Measurements from ENCODE around the gene MS4A10.
"Not testable (repeated sequence)": the region's sequence is repeated elsewhere in the genome, so short reads cannot be mapped to it uniquely, and the experiment has no call there.

Gene MS4A10

DNA sequence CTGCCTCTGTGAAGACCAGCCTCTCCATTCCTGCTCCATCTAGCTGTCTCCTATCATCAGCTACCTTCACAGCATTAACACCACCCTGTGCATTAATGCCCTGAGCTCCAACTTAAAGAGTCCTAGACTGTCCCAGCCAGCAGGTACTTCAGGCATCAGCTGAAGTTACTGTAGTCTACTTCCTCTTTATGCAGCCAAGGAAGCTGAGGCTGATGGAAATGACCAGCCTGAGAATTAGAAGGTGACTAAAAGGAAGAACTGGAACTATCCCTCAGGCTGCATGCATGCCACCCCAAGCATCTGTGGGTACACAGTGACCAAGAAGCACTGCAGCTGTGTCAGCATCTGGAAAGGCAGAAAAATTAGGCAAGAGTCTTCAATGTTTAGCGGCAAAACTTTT lies 28.2 kb downstream of the MS4A10 start:
- TF ChIP-seq POLR2A (IDR thresholded peaks at IDR 0.05; ENCODE audit: low read depth, low read length) (no peak), TAF1 (IDR thresholded peaks at IDR 0.05; ENCODE audit: borderline replicate concordance, low read depth, low read length) (no peak), POLR2AphosphoS5 (IDR thresholded peaks at IDR 0.05; ENCODE audit: low read depth, low read length) (no peak)
- DNase-seq (ENCODE audit: insufficient read length) (no peak), FAIRE-seq (peak; percentile 46)

DNA sequence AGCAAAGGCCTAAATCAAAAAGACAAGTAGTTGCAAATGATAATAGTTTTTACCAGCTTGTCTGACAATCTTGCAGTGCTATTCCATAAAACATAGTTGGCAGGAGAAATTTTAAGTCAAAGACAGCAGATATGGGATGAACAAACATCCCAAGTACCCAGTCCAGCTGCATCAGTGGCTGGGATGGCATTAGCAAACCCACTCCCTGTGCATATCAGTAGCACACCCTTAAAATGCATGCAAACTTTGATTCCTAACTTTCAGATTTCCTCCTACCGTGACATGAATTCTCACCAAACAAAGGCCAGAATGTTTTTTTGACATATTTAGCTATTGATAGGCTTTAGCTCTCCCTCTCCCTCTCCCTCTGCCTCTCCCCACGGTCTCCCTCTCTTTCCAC lies 29.0 kb downstream of the MS4A10 start:
- TF ChIP-seq POLR2AphosphoS5 (IDR thresholded peaks at IDR 0.05; ENCODE audit: low read depth, low read length), result no peak
- no peak for TF ChIP-seq TAF1 (IDR thresholded peaks at IDR 0.05; ENCODE audit: borderline replicate concordance, low read depth, low read length)
- TF ChIP-seq POLR2A (IDR thresholded peaks at IDR 0.05; ENCODE audit: low read depth, low read length), result no peak
- FAIRE-seq (no peak), DNase-seq (ENCODE audit: insufficient read length) (no peak)

DNA sequence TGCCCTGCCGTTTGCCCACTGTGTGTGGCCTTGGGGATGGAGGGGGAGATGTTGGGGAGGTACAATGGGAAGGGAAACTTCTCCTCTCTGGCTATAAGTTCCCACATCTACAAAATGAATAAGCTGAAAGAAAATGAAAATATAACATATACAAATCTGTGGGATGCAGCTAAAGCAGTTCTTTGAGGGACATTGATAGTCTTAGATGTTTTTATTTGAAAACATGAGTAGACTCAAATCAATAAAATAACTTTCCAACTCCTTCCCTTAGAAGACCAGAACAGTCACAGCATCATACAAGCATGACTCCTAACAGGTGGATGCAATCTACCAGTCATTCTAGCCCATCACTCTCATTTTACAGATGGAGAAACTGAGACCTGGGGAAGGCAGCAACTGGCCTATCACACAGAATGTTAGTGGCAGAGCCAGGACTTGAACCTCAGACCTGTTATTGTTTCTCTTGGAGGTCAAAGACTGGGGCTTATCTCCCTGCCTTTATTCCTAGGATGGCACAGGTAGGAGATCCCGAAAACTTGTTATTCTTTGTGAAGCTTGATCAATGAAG lies 31.5 kb downstream of the MS4A10 start:
- no peak for DNase-seq (ENCODE audit: insufficient read length)
- FAIRE-seq, result no peak
- no peak for TF ChIP-seq TAF1 (IDR thresholded peaks at IDR 0.05; ENCODE audit: borderline replicate concordance, low read depth, low read length)
- TF ChIP-seq POLR2AphosphoS5 (IDR thresholded peaks at IDR 0.05; ENCODE audit: low read depth, low read length), result no peak
- TF ChIP-seq POLR2A (IDR thresholded peaks at IDR 0.05; ENCODE audit: low read depth, low read length), result no peak

DNA sequence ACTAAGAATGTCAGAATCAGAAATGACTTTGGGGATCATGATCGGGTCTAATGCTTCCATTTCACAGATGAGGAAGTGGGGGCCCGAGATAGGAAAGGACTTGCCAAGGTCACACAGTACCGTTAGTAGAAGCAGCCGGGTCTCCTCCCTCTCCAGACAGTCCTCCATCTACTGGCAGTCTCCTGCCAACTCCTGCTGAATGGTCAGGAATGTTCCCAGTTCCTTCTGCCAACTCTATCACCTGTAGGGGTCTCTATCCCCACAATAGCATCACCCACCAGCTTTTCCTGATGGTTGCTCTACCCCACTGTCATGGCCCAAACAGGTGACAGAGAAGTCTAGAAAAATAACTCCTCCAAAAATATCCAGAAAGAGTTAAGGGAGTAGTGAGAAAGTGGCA lies 32.9 kb downstream of the MS4A10 start:
- no peak for FAIRE-seq
- DNase-seq (ENCODE audit: insufficient read length), result no peak
- TF ChIP-seq POLR2A (IDR thresholded peaks at IDR 0.05; ENCODE audit: low read depth, low read length) (no peak), TAF1 (IDR thresholded peaks at IDR 0.05; ENCODE audit: borderline replicate concordance, low read depth, low read length) (no peak), POLR2AphosphoS5 (IDR thresholded peaks at IDR 0.05; ENCODE audit: low read depth, low read length) (no peak)

DNA sequence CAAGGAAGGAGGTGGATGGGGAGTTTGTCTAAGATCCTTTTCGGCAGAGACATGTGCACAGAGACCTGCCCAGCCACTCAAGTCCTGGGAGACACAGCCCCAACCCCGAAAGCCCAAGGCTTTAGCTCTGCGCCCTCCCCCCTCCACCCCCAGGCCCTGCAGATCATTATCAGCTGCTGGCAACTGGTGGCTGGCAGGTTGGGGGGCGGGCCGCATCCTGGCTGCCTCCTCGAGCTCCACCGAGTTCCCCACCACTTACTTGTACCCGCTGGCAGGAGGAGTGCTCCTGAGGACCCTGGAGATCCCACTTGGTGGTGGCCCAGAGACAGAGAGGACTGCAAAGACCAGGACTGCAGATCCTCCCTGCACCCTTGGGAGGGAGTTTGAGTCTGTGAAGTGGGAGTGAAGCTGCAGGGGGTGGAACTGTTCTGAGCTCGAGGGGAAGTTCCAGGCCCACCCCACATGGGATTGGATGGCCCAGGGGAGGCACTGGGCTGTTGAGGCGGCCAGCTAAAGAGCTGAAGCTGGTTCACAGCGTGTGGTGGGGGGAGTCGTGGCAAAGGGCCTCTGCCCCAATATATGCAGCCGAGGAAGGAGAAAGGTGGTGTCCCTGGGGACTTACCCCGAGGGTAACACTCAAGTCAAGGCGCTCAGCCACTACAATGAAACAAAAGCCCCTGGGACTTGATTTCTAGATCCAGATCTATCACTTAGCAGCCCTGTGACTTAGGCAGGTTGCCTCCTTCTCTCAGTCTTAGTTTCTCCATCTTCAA lies 36.9 kb downstream of the MS4A10 start:
- FAIRE-seq (peak; percentile 54), DNase-seq (ENCODE audit: insufficient read length) (no peak)
- no peak for TF ChIP-seq TAF1 (IDR thresholded peaks at IDR 0.05; ENCODE audit: borderline replicate concordance, low read depth, low read length)
- TF ChIP-seq POLR2A (IDR thresholded peaks at IDR 0.05; ENCODE audit: low read depth, low read length), result no peak
- TF ChIP-seq POLR2AphosphoS5 (IDR thresholded peaks at IDR 0.05; ENCODE audit: low read depth, low read length), result no peak

DNA sequence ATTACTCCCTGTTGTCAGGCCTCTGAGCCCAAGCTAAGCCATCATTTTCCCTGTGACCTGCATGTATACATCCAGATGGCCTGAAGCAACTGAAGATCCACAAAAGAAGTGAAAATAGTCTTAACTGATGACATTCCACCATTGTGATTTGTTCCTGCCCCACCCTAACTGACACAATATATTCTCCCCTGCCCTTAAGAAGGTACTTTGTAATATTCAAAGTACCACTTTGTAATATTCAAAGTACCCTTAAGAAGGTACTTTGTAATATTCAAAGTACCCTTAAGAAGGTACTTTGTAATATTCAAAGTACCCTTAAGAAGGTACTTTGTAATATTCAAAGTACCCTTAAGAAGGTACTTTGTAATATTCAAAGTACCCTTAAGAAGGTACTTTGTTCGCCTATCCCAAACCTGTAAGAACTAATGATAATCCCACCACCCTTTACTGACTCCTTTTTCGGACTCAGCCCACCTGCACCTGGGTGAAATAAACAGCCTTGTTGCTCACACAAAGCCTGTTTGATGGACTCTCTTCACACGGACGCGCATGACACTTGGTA lies 38.7 kb downstream of the MS4A10 start:
- FAIRE-seq; DNase-seq (ENCODE audit: insufficient read length): not testable (repeated sequence)

DNA sequence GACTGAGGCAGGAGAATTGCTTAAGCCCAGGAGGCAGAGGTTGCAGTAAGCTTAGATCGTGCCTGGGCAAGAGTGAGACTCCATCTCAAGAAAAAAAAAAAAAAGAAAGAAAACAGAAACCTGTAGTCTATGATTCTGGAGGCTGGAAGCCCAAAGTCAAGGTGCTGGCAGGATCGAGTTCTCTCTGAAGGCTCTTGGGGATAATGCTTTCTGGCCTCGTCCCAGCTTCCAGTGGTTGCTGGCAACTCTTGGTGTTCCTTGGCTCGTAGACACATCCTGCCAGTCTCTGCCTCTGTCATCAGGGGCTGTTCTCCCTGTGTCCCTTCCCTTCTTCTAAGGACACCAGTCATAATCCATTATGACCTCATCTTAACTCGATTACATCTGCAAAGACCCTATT lies 40.0 kb downstream of the MS4A10 start:
- no peak for DNase-seq (ENCODE audit: insufficient read length)
- TF ChIP-seq POLR2A (IDR thresholded peaks at IDR 0.05; ENCODE audit: low read depth, low read length) (no peak), POLR2AphosphoS5 (IDR thresholded peaks at IDR 0.05; ENCODE audit: low read depth, low read length) (no peak), TAF1 (IDR thresholded peaks at IDR 0.05; ENCODE audit: borderline replicate concordance, low read depth, low read length) (no peak)
- no peak for FAIRE-seq

DNA sequence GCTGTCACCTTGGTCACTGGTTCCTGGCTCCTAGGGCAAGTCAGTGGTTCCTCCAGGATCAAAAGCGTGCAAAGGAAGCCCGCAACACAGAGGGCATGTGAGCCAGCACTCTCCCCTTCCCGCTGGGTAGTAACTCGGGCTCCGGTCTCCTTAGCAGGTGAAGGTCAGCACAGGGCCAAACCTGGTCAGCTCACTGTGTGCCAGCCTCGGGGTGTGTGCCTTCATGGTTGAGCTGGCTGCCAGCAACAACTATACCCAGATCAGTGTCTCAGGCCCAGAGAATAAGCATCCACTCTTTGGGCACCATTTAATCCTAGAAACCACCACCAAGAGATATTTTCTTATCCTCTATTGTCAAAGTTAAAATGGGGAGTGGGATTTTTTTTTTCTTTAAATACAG lies 40.7 kb downstream of the MS4A10 start:
- FAIRE-seq, result no peak
- TF ChIP-seq POLR2AphosphoS5 (IDR thresholded peaks at IDR 0.05; ENCODE audit: low read depth, low read length) (no peak), TAF1 (IDR thresholded peaks at IDR 0.05; ENCODE audit: borderline replicate concordance, low read depth, low read length) (no peak), POLR2A (IDR thresholded peaks at IDR 0.05; ENCODE audit: low read depth, low read length) (no peak)
- DNase-seq (ENCODE audit: insufficient read length), result no peak

DNA sequence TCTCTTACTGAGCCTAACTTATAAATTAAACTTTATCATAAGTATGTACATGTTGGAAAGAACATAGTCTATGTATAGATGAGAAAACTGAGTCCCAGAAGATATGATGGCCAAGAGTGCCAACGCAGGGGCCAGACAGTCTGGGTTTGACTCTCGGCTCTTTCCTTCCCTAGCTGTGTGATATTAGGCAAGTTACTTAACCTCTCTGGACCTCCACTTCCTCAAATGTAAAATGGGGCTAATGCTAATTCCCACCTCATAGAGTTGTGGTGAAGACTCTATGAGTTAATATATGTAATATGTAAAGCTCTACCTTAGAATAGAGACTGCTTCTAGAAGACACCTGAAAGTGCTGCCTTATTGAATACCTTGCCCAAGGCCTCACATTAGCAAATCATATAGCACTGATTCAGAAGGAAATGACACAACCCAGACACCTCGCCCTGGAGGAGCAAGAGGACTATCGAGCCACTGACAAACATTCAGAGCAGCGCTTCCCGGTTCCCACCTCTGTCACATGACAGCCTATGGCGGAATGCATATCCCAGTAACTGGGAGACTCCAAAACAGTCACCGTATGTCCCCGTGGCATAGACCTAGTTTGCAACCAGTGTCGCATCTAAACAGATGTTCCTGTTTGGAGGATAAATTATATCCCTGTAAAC lies 45.5 kb downstream of the MS4A10 start:
- DNase-seq (ENCODE audit: insufficient read length) (no peak), FAIRE-seq (no peak)
- TF ChIP-seq POLR2AphosphoS5 (IDR thresholded peaks at IDR 0.05; ENCODE audit: low read depth, low read length) (no peak), POLR2A (IDR thresholded peaks at IDR 0.05; ENCODE audit: low read depth, low read length) (no peak), TAF1 (IDR thresholded peaks at IDR 0.05; ENCODE audit: borderline replicate concordance, low read depth, low read length) (no peak)

DNA sequence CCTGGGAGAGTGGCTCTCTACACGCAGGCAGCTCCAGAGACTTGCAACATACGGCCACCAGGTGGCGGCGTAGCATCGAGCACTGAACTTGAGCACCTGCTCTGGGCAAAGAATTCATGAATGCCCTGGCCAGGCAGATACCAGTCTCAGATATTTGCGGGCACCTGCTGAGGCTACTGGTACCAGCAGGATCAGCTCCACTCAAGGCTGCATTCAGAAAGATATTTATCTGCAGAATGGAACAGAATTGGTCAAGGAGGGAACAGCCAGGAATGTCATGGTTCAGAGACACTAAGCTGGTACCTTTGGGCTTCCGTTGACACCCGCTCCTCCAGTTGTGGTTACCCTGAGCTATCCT lies 46.0 kb downstream of the MS4A10 start:
- TF ChIP-seq POLR2AphosphoS5 (IDR thresholded peaks at IDR 0.05; ENCODE audit: low read depth, low read length) (no peak), TAF1 (IDR thresholded peaks at IDR 0.05; ENCODE audit: borderline replicate concordance, low read depth, low read length) (no peak), POLR2A (IDR thresholded peaks at IDR 0.05; ENCODE audit: low read depth, low read length) (no peak)
- FAIRE-seq (peak; percentile 98), DNase-seq (ENCODE audit: insufficient read length) (peak; percentile 65)

DNA sequence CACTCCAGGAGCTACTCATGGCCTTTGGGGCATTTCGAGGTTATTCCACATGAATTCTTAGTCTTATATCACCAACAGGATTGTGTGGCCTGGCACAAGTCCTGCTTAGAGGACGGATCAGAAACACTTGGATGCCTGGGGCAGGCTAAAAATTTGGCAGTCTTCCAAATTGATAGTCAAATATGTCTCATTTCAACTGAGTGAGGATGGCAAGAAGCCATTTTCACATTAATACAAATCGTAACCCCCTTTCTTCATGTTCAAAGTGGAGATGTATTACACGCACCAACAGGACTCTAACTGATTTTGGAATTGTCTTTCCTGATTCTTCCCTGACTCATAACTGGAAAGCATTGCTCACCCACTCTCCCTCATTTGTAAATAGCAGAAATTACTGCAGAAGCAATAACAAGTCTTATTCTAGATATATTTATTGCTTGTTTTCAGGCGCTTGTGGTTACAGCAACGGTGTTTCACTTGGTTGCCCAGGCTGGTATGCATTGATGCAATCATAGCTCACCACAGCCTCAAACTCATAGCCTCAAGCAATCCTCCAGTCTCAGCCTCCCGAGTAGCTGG lies 46.5 kb downstream of the MS4A10 start:
- DNase-seq (ENCODE audit: insufficient read length), result no peak
- no peak for TF ChIP-seq POLR2AphosphoS5 (IDR thresholded peaks at IDR 0.05; ENCODE audit: low read depth, low read length)
- no peak for TF ChIP-seq POLR2A (IDR thresholded peaks at IDR 0.05; ENCODE audit: low read depth, low read length)
- no peak for TF ChIP-seq TAF1 (IDR thresholded peaks at IDR 0.05; ENCODE audit: borderline replicate concordance, low read depth, low read length)
- FAIRE-seq, result no peak
